ENCODE measurements around the gene TMEM132C.

Gene TMEM132C

DNA sequence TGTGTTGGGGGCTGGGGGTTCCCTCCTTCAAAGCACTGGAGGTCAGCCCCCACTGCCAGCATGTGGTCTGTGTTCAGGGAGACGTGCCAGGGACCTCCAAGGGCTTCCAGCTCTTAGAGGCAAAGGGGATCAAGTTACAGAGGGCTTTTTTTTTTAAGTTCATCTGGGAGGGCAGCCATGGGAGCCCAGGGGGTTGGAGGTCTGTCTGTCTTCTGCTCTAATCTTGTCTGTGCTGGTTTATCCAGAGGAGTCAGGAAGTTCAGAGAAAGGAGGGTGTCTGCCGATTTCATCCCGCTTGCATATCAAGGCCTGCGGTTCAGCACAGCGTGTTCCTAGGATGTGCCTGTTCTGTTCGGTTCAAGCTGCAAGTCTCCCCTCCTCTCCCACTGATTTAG lies 72.2 kb downstream of the TMEM132C start:
- DNase-seq (ENCODE audit: low spot score) = no peak

- DNase-seq (ENCODE audit: low spot score) = no peak
These were observed 72.7 kb downstream of the TMEM132C start for GRCh38 chr12:128339631-128340030.

GRCh38 chr12:128353301-128353700 lies 86.3 kb downstream of the TMEM132C start:
- DNase-seq (ENCODE audit: low spot score) = no peak

- DNase-seq (ENCODE audit: low spot score) = no peak
These were observed 89.6 kb downstream of the TMEM132C start for GRCh38 chr12:128356547-128356946.

GRCh38 chr12:128361400-128361995 lies 94.5 kb downstream of the TMEM132C start:
- DNase-seq (ENCODE audit: low spot score) = no peak

GRCh38 chr12:128365032-128365431 lies 98.1 kb downstream of the TMEM132C start:
- no peak for DNase-seq (ENCODE audit: low spot score)

- DNase-seq (ENCODE audit: low spot score) = no peak
These were observed 98.8 kb downstream of the TMEM132C start for GRCh38 chr12:128365651-128366231.

DNA sequence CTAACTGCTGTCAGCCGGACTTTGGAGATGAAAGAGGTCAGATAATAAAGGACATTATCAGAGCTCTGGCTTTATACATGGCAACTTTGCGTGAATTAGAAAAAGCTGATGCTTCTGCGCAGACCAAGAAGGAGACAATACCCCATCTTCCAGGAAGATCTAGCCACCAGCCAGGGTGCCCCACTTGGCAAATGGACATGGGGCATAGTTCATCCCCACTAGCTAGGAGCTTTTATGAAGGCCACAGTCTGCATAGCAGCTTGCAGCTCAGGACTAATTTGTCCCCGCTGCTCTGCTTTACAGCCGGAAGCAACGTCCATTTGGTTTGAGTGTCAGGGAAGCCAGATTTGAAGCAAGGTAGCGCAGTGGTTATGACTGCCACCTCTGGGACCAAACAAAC lies 101.0 kb downstream of the TMEM132C start:
- no peak for DNase-seq (ENCODE audit: low spot score)

GRCh38 chr12:128381541-128381940 lies 114.6 kb downstream of the TMEM132C start:
- DNase-seq (ENCODE audit: low spot score) = no peak

- DNase-seq (ENCODE audit: low spot score) = no peak
These were observed 115.0 kb downstream of the TMEM132C start for GRCh38 chr12:128381946-128382345.

DNA sequence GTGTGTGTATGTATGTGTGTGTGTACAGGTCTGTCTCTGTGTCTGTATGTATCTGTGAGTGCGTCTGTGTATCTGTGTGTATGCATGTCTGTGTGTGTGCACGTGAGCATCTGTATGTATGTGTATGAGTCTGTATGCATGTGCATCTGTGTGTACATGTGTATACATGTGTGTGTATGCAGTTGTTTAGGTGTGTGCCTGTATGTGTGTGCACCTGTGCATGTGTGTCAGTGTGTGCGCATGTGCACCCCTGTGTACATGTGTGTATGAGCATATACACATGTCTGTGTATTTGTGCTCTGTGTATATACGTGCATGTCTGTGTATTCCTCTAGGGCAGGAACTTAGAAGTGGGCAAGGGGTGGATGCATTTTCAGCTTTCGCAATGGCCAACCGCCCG lies 116.0 kb downstream of the TMEM132C start:
- no peak for DNase-seq (ENCODE audit: low spot score)

DNA sequence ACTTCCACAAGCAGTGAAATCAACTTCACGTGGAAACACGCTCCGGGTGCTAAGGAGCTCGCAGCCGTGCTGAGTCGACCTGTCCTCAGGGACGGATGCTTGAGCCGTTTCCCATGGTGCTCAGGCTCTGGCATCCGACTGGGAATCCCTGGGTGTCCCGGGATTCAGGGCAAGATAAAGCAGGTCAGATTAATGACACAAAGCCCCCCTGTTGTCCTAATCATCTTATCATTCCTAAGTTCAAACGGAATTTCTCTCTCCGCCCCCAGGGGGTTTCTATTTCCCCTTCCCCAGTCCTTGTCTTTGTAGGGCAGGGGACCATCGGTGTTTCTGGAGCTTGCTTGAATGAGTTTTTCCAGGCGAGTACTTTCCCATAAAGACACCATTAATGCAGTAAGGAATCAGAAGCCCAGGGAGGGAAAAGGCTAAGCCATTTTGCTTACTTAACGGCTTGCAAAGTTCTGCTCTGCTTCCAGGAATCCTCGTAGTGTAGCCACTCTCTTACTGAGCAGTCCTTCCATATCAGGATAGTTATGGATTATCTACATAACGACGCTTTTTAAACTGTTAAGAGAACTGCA lies 116.5 kb downstream of the TMEM132C start:
- no peak for DNase-seq (ENCODE audit: low spot score)

- no peak for DNase-seq (ENCODE audit: low spot score)
These were observed 118.8 kb downstream of the TMEM132C start for GRCh38 chr12:128385736-128386135.

- DNase-seq (ENCODE audit: low spot score) = peak; percentile 46
These were observed 120.9 kb downstream of the TMEM132C start for GRCh38 chr12:128387811-128388422.

- no peak for DNase-seq (ENCODE audit: low spot score)
These were observed 121.6 kb downstream of the TMEM132C start for GRCh38 chr12:128388461-128389000.

DNA sequence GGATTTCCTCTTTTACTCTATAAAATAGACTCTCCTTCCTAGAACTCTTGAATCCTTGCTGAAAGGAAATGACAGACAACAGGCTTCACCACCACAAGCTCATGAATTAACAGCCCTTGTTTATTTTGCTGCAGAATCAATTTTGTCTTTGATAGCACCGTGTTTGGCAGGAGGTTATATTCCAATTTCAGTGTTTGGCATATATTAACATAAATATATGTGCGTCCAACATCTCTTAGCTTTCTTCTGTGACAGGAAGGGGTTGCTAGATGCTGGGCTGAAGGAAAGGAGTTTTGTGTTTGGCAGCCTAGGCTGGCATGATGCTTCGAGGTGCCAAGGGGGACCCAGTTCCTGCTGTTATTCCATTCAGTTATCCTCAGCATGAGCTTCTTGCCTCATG lies 126.4 kb downstream of the TMEM132C start:
- DNase-seq (ENCODE audit: low spot score) = no peak

- DNase-seq (ENCODE audit: low spot score) = no peak
These were observed 127.2 kb downstream of the TMEM132C start for GRCh38 chr12:128394137-128394536.

- no peak for DNase-seq (ENCODE audit: low spot score)
These were observed 132.3 kb downstream of the TMEM132C start for GRCh38 chr12:128399253-128399652.

DNA sequence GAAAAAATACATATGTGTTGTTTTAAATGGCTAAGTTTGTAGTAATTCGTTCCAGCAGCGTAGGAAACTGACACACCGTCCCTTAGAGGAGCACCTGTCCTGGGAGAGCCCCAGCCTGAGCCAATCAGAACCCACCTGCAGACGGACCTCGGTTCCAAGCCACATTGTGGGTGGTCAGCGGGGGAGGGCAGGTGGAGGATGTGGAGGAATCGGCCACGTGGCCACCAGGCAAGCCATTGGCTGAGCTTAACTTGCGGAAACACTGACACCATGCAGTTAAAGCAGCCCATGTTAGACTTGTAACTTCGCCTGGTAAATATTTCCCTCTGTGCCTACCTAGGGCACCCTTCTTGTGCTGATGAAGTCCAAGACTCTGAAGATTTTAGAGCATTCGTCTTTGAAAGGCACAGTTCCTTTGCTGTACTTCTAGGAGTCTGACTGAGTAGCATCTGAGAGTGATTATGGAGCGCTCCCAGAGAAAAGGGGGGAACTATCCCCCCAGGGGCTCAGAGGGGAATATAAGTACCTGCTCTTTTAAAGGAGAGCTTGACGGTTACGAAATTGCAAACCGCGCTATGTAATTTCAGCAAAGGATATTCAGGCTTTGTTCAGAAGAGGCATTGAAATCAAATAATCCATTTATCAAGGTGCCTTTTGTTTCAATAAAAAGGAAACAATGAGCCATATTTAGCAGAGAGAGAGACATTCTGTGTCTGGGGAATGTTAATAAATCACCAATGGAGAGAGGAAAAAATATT lies 135.7 kb downstream of the TMEM132C start:
- no peak for DNase-seq (ENCODE audit: low spot score)

DNA sequence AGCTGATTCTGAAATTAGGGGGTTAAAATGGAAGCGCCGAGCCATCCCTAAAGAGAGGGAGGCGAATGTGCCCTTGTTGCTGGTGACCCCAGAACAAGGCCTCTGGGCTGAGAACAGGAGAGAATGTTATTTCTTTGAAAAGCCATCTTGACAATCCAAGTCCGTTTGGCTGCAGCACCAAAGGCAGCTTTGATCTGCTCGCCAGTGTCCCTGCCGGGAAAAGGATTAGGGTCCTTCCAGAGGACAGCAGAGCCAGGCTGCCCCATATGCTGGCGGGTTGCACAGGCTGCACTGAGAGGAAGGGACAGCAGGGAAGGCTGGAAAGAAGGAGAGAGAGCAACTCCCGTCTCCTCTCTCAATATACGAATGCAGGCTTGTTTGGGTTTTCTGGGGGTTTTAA lies 141.7 kb downstream of the TMEM132C start:
- no peak for DNase-seq (ENCODE audit: low spot score)

- DNase-seq (ENCODE audit: low spot score) = no peak
These were observed 148.1 kb downstream of the TMEM132C start for GRCh38 chr12:128415036-128415560.

DNA sequence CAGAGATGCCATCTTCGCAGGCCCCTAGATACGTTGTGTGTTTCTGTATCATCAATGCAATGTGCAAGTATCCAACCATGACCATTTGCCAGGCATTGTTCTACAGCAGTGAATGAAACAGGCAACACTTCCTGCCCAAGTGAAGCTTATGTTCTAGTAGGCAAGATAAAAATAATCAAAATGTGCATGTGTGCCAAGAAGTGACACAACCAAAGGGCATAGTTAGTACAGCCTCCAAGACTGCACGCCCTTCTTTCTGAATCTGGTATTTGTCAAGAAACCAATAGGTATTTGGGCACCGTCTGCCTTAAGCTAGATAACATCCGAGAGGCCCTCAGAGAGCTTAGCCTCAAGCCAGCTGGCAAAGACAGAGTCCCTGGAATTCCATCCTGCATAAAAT lies 152.0 kb downstream of the TMEM132C start:
- DNase-seq (ENCODE audit: low spot score) = no peak

Measured in RKO (cell line).